KMS-11 (cell line): ENCODE results near the gene SERPINB6.

ENCODE experiments used
- H2AFZ ChIP-seq: fragments of 200-600 bp; sonication (generic); 2 replicates; pipeline ENCODE4 v1.6.1; 2016; ENCODE audit warnings: antibody characterized with exemption, mixed run types, low read depth
- H3K27ac ChIP-seq: fragments of 200-600 bp; sonication (generic); 2 replicates; pipeline ENCODE4 v1.6.1; 2016; ENCODE audit warnings: mild to moderate bottlenecking, mixed run types
- H3K27me3 ChIP-seq: fragments of 200-600 bp; sonication (generic); 2 replicates; pipeline ENCODE4 v1.6.1; 2017; ENCODE audit warnings: mild to moderate bottlenecking, low read depth, mixed run types, moderate library complexity; ENCODE audit not compliant: insufficient read depth
- H3K36me3 ChIP-seq: fragments of 200-600 bp; sonication (generic); 2 replicates; pipeline ENCODE4 v1.6.1; 2017; ENCODE audit warnings: mild to moderate bottlenecking, mixed run types; ENCODE audit not compliant: insufficient read depth
- H3K4me1 ChIP-seq: fragments of 200-600 bp; sonication (generic); 2 replicates; pipeline ENCODE4 v1.6.1; 2016; ENCODE audit warnings: mild to moderate bottlenecking, low read depth, mixed run types; ENCODE audit not compliant: poor library complexity, severe bottlenecking
- H3K4me2 ChIP-seq: fragments of 200-600 bp; sonication (generic); 2 replicates; pipeline ENCODE4 v1.7.0; 2016; ENCODE audit warnings: mild to moderate bottlenecking, mixed run types
- H3K4me3 ChIP-seq: fragments of 200-600 bp; sonication (generic); IDR thresholded peaks from 2 replicates; pipeline ENCODE4 v1.6.1; 2017; ENCODE audit warnings: low read depth, low read length, mixed read lengths; ENCODE audit not compliant: insufficient read depth
- H3K79me2 ChIP-seq: fragments of 200-600 bp; sonication (generic); 2 replicates; pipeline ENCODE4 v1.6.1; 2016; ENCODE audit warnings: low read depth, mixed run types; ENCODE audit not compliant: insufficient read depth
- H3K9ac ChIP-seq: fragments of 200-600 bp; sonication (generic); 2 replicates; pipeline ENCODE4 v1.6.1; 2016; ENCODE audit warnings: mild to moderate bottlenecking, mixed run types
- H4K20me1 ChIP-seq: fragments of 200-600 bp; sonication (generic); 2 replicates; pipeline ENCODE4 v1.6.1; 2016; ENCODE audit warnings: mild to moderate bottlenecking, mixed run types; ENCODE audit not compliant: insufficient read depth
- CTCF ChIP-seq: fragments of 200-600 bp; sonication (generic); conservative IDR thresholded peaks from 2 replicates; pipeline ENCODE4 v1.6.1; 2017; ENCODE audit warnings: low read depth, mild to moderate bottlenecking, antibody characterized with exemption, low read length, moderate library complexity, mixed read lengths

SERPINB6 gene

GRCh38 chr6:2947445-2947844 is 23.9 kb downstream of the SERPINB6 start:
- Histone ChIP-seq H3K4me1 (peaks cover 23% of the 10 kb centered on the region), H3K27me3 (peaks cover 92% of the 10 kb centered on the region), H3K27ac (no peak overlapping the region), H4K20me1 (no peaks in the 10 kb centered on the region), H3K4me3 (no peak overlapping the region), H3K4me2 (no peak overlapping the region), H3K36me3 (no peaks in the 10 kb centered on the region), H2AFZ (no peak overlapping the region), H3K9ac (no peak overlapping the region), H3K79me2 (no peaks in the 10 kb centered on the region)
- no peak for TF ChIP-seq CTCF

- Histone ChIP-seq H3K79me2 (no peaks in the 10 kb centered on the region), H3K4me3 (no peak overlapping the region), H3K4me1 (peaks cover 38% of the 10 kb centered on the region), H3K9ac (no peak overlapping the region), H3K4me2 (no peak overlapping the region), H3K27ac (no peak overlapping the region), H4K20me1 (no peaks in the 10 kb centered on the region), H3K27me3 (peaks cover 90% of the 10 kb centered on the region), H3K36me3 (no peaks in the 10 kb centered on the region), H2AFZ (no peak overlapping the region)
- TF ChIP-seq CTCF, result no peak
Observed at GRCh38 chr6:2945153-2945452, 26.3 kb downstream of the SERPINB6 start.

- Histone ChIP-seq H3K4me3 (no peak overlapping the region), H3K79me2 (no peaks in the 10 kb centered on the region), H3K4me1 (peaks cover 42% of the 10 kb centered on the region), H2AFZ (no peak overlapping the region), H3K27ac (no peak overlapping the region), H3K9ac (no peak overlapping the region), H3K27me3 (peaks cover 85% of the 10 kb centered on the region), H3K36me3 (no peaks in the 10 kb centered on the region), H4K20me1 (no peaks in the 10 kb centered on the region), H3K4me2 (no peak overlapping the region)
- no peak for TF ChIP-seq CTCF
Observed at GRCh38 chr6:2944405-2945152, 26.8 kb downstream of the SERPINB6 start.

GRCh38 chr6:2943564-2943955 is 27.8 kb downstream of the SERPINB6 start:
- no peaks in the 10 kb centered on the region for H4K20me1 ChIP-seq
- H3K4me2 ChIP-seq, result no peak overlapping the region
- H2AFZ ChIP-seq, result no peak overlapping the region
- H3K27me3 ChIP-seq, result peaks cover 75% of the 10 kb centered on the region
- peaks cover 51% of the 10 kb centered on the region for H3K4me1 ChIP-seq
- H3K9ac ChIP-seq, result no peak overlapping the region
- no peak for TF ChIP-seq CTCF
- H3K4me3 ChIP-seq, result no peak overlapping the region
- no peak overlapping the region for H3K27ac ChIP-seq
- H3K79me2 ChIP-seq, result no peaks in the 10 kb centered on the region
- no peaks in the 10 kb centered on the region for H3K36me3 ChIP-seq
